Measurements from ENCODE around the gene RARB. TPM values are rescaled to one million over a fixed set of nuclear protein-coding genes. Genes with fewer than 3 reads are reported as not detected.

RARB gene
- total and polyA plus RNA-seq, 9 donors: 3.5 to 13.4 (median 7.9) TPM

DNA sequence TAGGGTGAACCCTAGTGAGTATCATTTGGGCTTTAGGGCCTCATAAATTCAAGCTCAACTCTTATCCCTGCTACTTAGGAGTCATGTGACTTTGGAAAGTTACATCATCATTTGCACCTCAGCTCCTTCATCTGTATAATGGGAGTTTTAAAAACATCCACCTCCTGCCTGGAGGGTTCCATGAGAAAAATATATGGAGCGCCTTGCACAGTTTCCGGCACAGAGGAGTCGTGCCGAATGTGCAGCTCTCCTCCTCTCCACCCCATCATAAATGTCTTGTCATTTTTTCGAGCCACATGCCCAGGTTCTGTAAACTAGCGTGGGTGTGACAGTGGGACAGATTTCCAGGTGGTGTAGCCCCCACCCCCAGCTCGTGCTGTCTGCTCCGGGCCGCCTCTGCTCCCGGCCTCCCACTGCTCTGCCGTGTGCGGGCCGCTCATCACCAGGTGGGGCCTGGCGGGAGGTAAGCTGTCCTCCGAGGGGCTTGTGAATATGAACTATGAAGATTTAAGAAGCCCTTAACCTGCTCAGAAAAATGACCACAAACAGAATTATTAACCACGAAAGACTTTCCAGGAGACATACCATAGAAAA is 146.2 kb downstream of the RARB start:
- TF ChIP-seq, protein P1, sequence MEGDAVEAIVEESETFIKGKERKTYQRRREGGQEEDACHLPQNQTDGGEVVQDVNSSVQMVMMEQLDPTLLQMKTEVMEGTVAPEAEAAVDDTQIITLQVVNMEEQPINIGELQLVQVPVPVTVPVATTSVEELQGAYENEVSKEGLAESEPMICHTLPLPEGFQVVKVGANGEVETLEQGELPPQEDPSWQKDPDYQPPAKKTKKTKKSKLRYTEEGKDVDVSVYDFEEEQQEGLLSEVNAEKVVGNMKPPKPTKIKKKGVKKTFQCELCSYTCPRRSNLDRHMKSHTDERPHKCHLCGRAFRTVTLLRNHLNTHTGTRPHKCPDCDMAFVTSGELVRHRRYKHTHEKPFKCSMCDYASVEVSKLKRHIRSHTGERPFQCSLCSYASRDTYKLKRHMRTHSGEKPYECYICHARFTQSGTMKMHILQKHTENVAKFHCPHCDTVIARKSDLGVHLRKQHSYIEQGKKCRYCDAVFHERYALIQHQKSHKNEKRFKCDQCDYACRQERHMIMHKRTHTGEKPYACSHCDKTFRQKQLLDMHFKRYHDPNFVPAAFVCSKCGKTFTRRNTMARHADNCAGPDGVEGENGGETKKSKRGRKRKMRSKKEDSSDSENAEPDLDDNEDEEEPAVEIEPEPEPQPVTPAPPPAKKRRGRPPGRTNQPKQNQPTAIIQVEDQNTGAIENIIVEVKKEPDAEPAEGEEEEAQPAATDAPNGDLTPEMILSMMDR (IDR thresholded peaks at IDR 0.05): no peak
- TF ChIP-seq EP300 (IDR thresholded peaks at IDR 0.05) (no peak), POLR2A (IDR thresholded peaks at IDR 0.05) (no peak)
- no peaks in the 10 kb centered on the region for H3K9me3 ChIP-seq
- no peak for DNase-seq
- H3K4me3 ChIP-seq: no peak overlapping the region
- intact Hi-C loops (cut with DNase I): no loop called here
- no peaks in the 10 kb centered on the region for H3K27me3 ChIP-seq
- no peaks in the 10 kb centered on the region for H3K36me3 ChIP-seq
- H3K27ac ChIP-seq: no peak overlapping the region
- 92 to 95% (median 93%) methylated on average over 16 of the region's 16 CpGs for WGBS, 3 donors
- H3K4me1 ChIP-seq (ENCODE audit: insufficient read depth): no peaks in the 10 kb centered on the region

DNA sequence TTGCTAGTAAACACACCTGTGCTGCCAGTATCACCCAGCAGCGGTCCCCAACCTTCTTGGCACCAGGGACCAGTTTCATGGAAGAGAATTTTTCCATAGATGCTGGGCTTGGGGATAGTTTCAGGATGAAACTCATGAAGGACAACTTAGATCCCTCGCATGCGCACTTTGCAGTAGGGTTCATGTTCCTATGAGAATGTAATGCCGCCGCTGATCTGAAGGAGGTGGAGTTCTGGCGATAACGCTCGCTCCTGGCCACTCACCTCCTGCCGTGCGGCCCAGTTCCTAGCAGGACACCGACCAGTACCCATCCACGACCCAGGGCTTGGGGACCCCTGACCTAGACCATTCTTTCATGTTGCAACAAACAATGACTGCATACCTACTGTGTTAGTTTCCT is 146.9 kb downstream of the RARB start:
- H3K4me1 ChIP-seq (ENCODE audit: insufficient read depth): no peaks in the 10 kb centered on the region
- H3K36me3 ChIP-seq: no peaks in the 10 kb centered on the region
- WGBS, 3 donors: 94 to 97% (median 97%) methylated on average over 12 of the region's 12 CpGs
- H3K4me3 ChIP-seq: no peak overlapping the region
- no peak for DNase-seq
- H3K9me3 ChIP-seq: no peaks in the 10 kb centered on the region
- no peak for TF ChIP-seq POLR2A (IDR thresholded peaks at IDR 0.05)
- TF ChIP-seq, protein P1 (IDR thresholded peaks at IDR 0.05): no peak
- no peak for TF ChIP-seq EP300 (IDR thresholded peaks at IDR 0.05)
- no peaks in the 10 kb centered on the region for H3K27me3 ChIP-seq
- no peak overlapping the region for H3K27ac ChIP-seq
- intact Hi-C loops (cut with DNase I): no loop called here

DNA sequence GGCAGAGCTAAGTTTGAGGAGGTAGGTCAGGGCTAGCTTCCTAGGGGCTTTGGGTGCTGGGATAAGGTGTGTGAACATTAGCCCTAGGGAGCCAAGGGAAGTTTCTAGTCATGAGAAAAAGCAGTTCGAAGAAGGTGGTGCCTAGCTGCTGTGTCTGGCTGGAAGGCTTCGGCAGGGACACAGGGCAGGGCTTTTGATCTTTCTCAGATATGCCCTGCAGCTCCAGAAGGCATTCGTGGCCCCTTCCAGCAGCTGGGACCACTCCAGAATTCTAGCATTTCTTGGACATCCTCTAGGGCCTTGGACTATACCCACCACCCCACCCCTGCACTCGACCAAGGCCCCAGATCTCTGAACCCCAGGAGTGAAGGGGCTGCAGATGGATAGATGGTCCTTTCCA is 148.1 kb downstream of the RARB start:
- TF ChIP-seq EP300 (IDR thresholded peaks at IDR 0.05) (no peak), POLR2A (IDR thresholded peaks at IDR 0.05) (no peak)
- TF ChIP-seq, protein P1 (IDR thresholded peaks at IDR 0.05): no peak
- Histone ChIP-seq H3K9me3 (no peaks in the 10 kb centered on the region), H3K4me3 (no peak overlapping the region), H3K27me3 (no peaks in the 10 kb centered on the region), H3K27ac (no peak overlapping the region), H3K4me1 (ENCODE audit: insufficient read depth) (no peaks in the 10 kb centered on the region), H3K36me3 (no peaks in the 10 kb centered on the region)
- intact Hi-C loops (cut with DNase I): no loop called here
- DNase-seq: no peak
- WGBS, 3 donors: 76 to 83% (median 77%) methylated on average over 4 of the region's 4 CpGs

DNA sequence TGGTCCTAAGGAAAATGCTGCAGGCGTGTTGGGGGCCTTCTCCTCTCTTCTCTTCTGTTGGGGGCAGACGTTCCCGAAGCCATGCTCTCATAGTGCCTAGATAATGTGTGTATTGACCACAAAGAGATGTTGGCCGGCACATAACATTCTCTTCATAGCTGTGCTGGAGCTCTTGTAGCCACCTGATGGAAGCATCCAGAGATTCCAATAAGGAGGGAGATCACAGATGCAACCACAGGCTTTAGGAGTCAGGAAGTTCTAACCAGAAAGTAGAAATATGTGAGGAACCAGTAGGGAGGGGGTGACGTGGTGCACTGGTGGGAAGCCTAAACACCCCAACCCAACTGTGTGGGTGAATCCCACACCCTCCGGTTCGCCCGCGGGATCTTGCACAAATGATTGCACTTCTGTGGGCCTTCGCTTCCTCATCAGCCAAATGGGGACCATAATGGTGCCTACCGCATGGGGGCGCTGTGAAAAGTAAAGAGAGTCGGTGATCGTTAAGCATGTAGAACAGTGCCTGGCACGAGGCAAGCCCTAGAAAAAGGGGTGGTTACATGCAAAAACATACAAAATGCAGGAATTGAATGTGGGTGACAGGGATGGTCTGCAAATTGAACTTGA is 148.9 kb downstream of the RARB start:
- H3K27me3 ChIP-seq: no peaks in the 10 kb centered on the region
- intact Hi-C loops (cut with DNase I): no loop called here
- no peak for TF ChIP-seq POLR2A (IDR thresholded peaks at IDR 0.05)
- TF ChIP-seq, protein P1 (IDR thresholded peaks at IDR 0.05): no peak
- TF ChIP-seq EP300 (IDR thresholded peaks at IDR 0.05): no peak
- no peak overlapping the region for H3K4me3 ChIP-seq
- no peak for DNase-seq
- WGBS, 3 donors: 82 to 86% (median 83%) methylated on average over 15 of the region's 15 CpGs
- no peaks in the 10 kb centered on the region for H3K36me3 ChIP-seq
- H3K9me3 ChIP-seq: no peaks in the 10 kb centered on the region
- H3K27ac ChIP-seq: no peak overlapping the region
- no peaks in the 10 kb centered on the region for H3K4me1 ChIP-seq (ENCODE audit: insufficient read depth)
